Tibial nerve (tissue), 4 donors: ENCODE results near the gene GOLGA6L25. TPM values are rescaled to one million over a fixed set of nuclear protein-coding genes. Genes with fewer than 3 reads are reported as not detected.
"Not testable (repeated sequence)": the region's sequence is repeated elsewhere in the genome, so short reads cannot be mapped to it uniquely, and the experiment has no call there.

ENCODE experiments used
- DNase-seq, 2 donors: peaks; one replicate each; pipeline ENCODE4 v3.0.0-alpha.2; 2019; ENCODE audit warnings: low spot score in 2 of 2
- H3K27ac ChIP-seq, 4 donors: fragments of 200-600 bp; sonication (generic) in 3 of 4; one replicate each; pipeline ENCODE4 v1.5.1; 2017 to 2019; ENCODE audit warnings: mild to moderate bottlenecking in 1 of 4
- H3K27me3 ChIP-seq, 2 donors: fragments of 200-600 bp; sonication (generic) in 1 of 2; one replicate each; pipeline versions ENCODE4 v1.5.1 to v1.6.0; 2017 to 2019
- H3K36me3 ChIP-seq, 3 donors: fragments of 200-600 bp; sonication (generic); one replicate each; pipeline ENCODE4 v1.5.1; 2018 to 2019
- H3K4me1 ChIP-seq, 4 donors: fragments of 200-600 bp; sonication (generic) in 3 of 4; one replicate each; pipeline ENCODE4 v1.5.1; 2017 to 2019
- H3K4me3 ChIP-seq, 4 donors: fragments of 200-600 bp; sonication (generic) in 3 of 4; one replicate each; pipeline ENCODE4 v1.5.1; 2017 to 2019; ENCODE audit warnings: mild to moderate bottlenecking in 1 of 4, moderate library complexity in 1 of 4
- H3K9me3 ChIP-seq, 4 donors: fragments of 200-600 bp; sonication (generic) in 3 of 4; one replicate each; pipeline ENCODE4 v1.5.1; 2017 to 2019
- WGBS, 2 donors: methylation state at CpG; one replicate each; pipeline ENCODE4 v1.1.5; 2018; 5-methylcytosine and 5-hydroxymethylcytosine counted together
- total RNA-seq, 4 donors: library from RNA; depleted of rRNA; stranded (reverse); fragments of >200 nt; gene quantifications; one replicate each; pipeline ENCODE4 v1.1.0, GENCODE V29; 2016

Gene GOLGA6L25
- not detected for total RNA-seq

GRCh38 chr15:28553268-28553667 is at the start of gene GOLGA6L25:
Gene GOLGA6L25, plus strand, starts transcription at chr15:28553568. Its CDS starts 61 bp downstream, at chr15:28553629.
- H3K4me3 ChIP-seq, DNase-seq, H3K27ac ChIP-seq, H3K4me1 ChIP-seq, H3K27me3 ChIP-seq, H3K36me3 ChIP-seq, H3K9me3 ChIP-seq: not testable (repeated sequence)
- no CpG with 5 or more reads among the region's 7 CpGs for WGBS, 2 donors

GRCh38 chr15:28508217-28508889 is 45.0 kb upstream of the GOLGA6L25 start:
- not testable (repeated sequence) for H3K9me3 ChIP-seq, H3K36me3 ChIP-seq, H3K27ac ChIP-seq, H3K4me1 ChIP-seq, H3K27me3 ChIP-seq, DNase-seq, H3K4me3 ChIP-seq
- WGBS, 2 donors: no CpG with 5 or more reads among the region's 63 CpGs

GRCh38 chr15:28514128-28514527 is 39.2 kb upstream of the GOLGA6L25 start:
- not testable (repeated sequence) for DNase-seq

GRCh38 chr15:28515208-28515607 is 38.2 kb upstream of the GOLGA6L25 start:
- WGBS, 2 donors: 89% methylated on average over 3 of the region's 11 CpGs; no CpG with 5 or more reads in 1 of the 2 donors

More at GRCh38 chr15:28514128-28514527, 39.2 kb upstream of the GOLGA6L25 start:
- not testable (repeated sequence) for H3K4me1 ChIP-seq, H3K27ac ChIP-seq, H3K4me3 ChIP-seq, H3K27me3 ChIP-seq, H3K36me3 ChIP-seq, H3K9me3 ChIP-seq
- 90% methylated on average over 7 of the region's 22 CpGs; no CpG with 5 or more reads in 1 of the 2 donors for WGBS, 2 donors

GRCh38 chr15:28532954-28533353 is 20.4 kb upstream of the GOLGA6L25 start, which contains the start of gene GOLGA8G:
Gene GOLGA8G, minus strand, starts transcription at chr15:28532971. Its CDS starts 62 bp downstream, at chr15:28532909.
- not testable (repeated sequence) for H3K27me3 ChIP-seq, H3K4me3 ChIP-seq, H3K9me3 ChIP-seq, H3K4me1 ChIP-seq, DNase-seq, H3K27ac ChIP-seq, H3K36me3 ChIP-seq
- whole genome bisulfite sequencing, 2 donors: 78 to 85% methylated on average over 3 to 4 of the region's 6 CpGs

More at GRCh38 chr15:28515208-28515607, 38.2 kb upstream of the GOLGA6L25 start:
- not testable (repeated sequence) for DNase-seq, H3K27me3 ChIP-seq, H3K27ac ChIP-seq, H3K4me3 ChIP-seq, H3K4me1 ChIP-seq, H3K36me3 ChIP-seq, H3K9me3 ChIP-seq

- not testable (repeated sequence) for H3K9me3 ChIP-seq, H3K27ac ChIP-seq, H3K27me3 ChIP-seq, H3K4me1 ChIP-seq, DNase-seq, H3K4me3 ChIP-seq, H3K36me3 ChIP-seq
- 68 to 93% methylated on average over 2 to 5 of the region's 13 CpGs for WGBS, 2 donors
Observed at GRCh38 chr15:28573351-28573750, 20.0 kb downstream of the GOLGA6L25 start.

- H3K4me3 ChIP-seq: peak overlapping the region in 3 of 4 donors; percentile 18 to 47 (median 36)
- 17% methylated on average over 1 of the region's 72 CpGs; no CpG with 5 or more reads in 1 of the 2 donors for WGBS, 2 donors
Observed at GRCh38 chr15:28588977-28589606, 35.7 kb downstream of the GOLGA6L25 start.

GRCh38 chr15:28589769-28590168 is 36.4 kb downstream of the GOLGA6L25 start:
- not testable (repeated sequence) for H3K4me1 ChIP-seq, H3K27me3 ChIP-seq, DNase-seq, H3K36me3 ChIP-seq, H3K9me3 ChIP-seq
- Histone ChIP-seq H3K4me3 (peak overlapping the region in 3 of 4 donors; percentile 25 to 50 (median 36)), H3K27ac (peak overlapping the region in 1 of 4 donors; percentile 45)
- 1% methylated on average over 9 of the region's 9 CpGs for WGBS, 2 donors

More at GRCh38 chr15:28588977-28589606, 35.7 kb downstream of the GOLGA6L25 start:
- H3K27ac ChIP-seq: peak overlapping the region in 2 of 4 donors; percentile 58 to 63
- DNase-seq, H3K4me1 ChIP-seq, H3K9me3 ChIP-seq, H3K36me3 ChIP-seq, H3K27me3 ChIP-seq: not testable (repeated sequence)

GRCh38 chr15:28592395-28592794 is 39.0 kb downstream of the GOLGA6L25 start:
- H3K27ac ChIP-seq, H3K4me3 ChIP-seq, H3K36me3 ChIP-seq, H3K4me1 ChIP-seq, H3K27me3 ChIP-seq, H3K9me3 ChIP-seq, DNase-seq: not testable (repeated sequence)
- WGBS, 2 donors: no CpG with 5 or more reads among the region's 3 CpGs

GRCh38 chr15:28593424-28594129 is 40.2 kb downstream of the GOLGA6L25 start:
- H3K36me3 ChIP-seq, H3K9me3 ChIP-seq, H3K4me1 ChIP-seq, DNase-seq, H3K27ac ChIP-seq, H3K4me3 ChIP-seq, H3K27me3 ChIP-seq: not testable (repeated sequence)
- WGBS, 2 donors: 95 to 100% methylated on average over 2 of the region's 5 CpGs

GRCh38 chr15:28597471-28597870 is 44.1 kb downstream of the GOLGA6L25 start:
- not testable (repeated sequence) for H3K27me3 ChIP-seq, H3K36me3 ChIP-seq, DNase-seq, H3K4me3 ChIP-seq, H3K27ac ChIP-seq, H3K4me1 ChIP-seq, H3K9me3 ChIP-seq
- WGBS, 2 donors: no CpG with 5 or more reads among the region's 10 CpGs

GRCh38 chr15:28598209-28598608 is 44.8 kb downstream of the GOLGA6L25 start:
- 88 to 99% methylated on average over 6 to 7 of the region's 8 CpGs for WGBS, 2 donors
- H3K27ac ChIP-seq, H3K9me3 ChIP-seq, H3K4me1 ChIP-seq, H3K27me3 ChIP-seq, H3K4me3 ChIP-seq, DNase-seq: not testable (repeated sequence)
- peaks cover 0 to 13% (median 0%) of the 10 kb centered on the region in 3 donors for H3K36me3 ChIP-seq

- not testable (repeated sequence) for H3K4me1 ChIP-seq, DNase-seq, H3K27me3 ChIP-seq, H3K4me3 ChIP-seq, H3K9me3 ChIP-seq, H3K27ac ChIP-seq
- H3K36me3 ChIP-seq: peaks cover 0 to 13% (median 0%) of the 10 kb centered on the region in 3 donors
- 94 to 100% methylated on average over 4 to 6 of the region's 9 CpGs for WGBS, 2 donors
Observed at GRCh38 chr15:28602152-28602551, 48.8 kb downstream of the GOLGA6L25 start.
